Measurements from ENCODE around the gene LRCH3.

LRCH3 gene

GRCh38 chr3:197878427-197878826 lies 87.4 kb downstream of the LRCH3 start:
- no peaks in the 10 kb centered on the region for H3K27me3 ChIP-seq (replicated peaks; ENCODE audit: insufficient read depth, low read length)
- TF ChIP-seq EZH2phosphoT487 (IDR thresholded peaks at IDR 0.05; ENCODE audit: low read length) (no peak), CTCF (IDR thresholded peaks at IDR 0.05; ENCODE audit: low read length) (no peak), EZH2 (optimal IDR thresholded peaks at IDR 0.05; ENCODE audit: low read depth, low read length) (no peak)
- H3K27ac ChIP-seq (ENCODE audit: low read length): no peak overlapping the region
- no peaks in the 10 kb centered on the region for H4K20me1 ChIP-seq (ENCODE audit: insufficient read depth, low read length)
- no peak overlapping the region for H2AFZ ChIP-seq (ENCODE audit: low read length)
- H3K4me1 ChIP-seq (ENCODE audit: low read length): no peaks in the 10 kb centered on the region
- no peaks in the 10 kb centered on the region for H3F3A ChIP-seq (ENCODE audit: insufficient read depth, low read length)
- H3K4me3 ChIP-seq (ENCODE audit: low read length): no peak overlapping the region
- DNase-seq: no peak
- no peak overlapping the region for H3K9ac ChIP-seq (ENCODE audit: low read length)
- H3K36me3 ChIP-seq (replicated peaks; ENCODE audit: insufficient read depth, low read length): no peaks in the 10 kb centered on the region; the same call in 1 of the 2 replicates
- H3K4me2 ChIP-seq (ENCODE audit: low read depth, low read length): no peak overlapping the region
- H3K9me3 ChIP-seq (replicated peaks; ENCODE audit: insufficient read depth, low read length): no peaks in the 10 kb centered on the region
- H3K79me2 ChIP-seq (ENCODE audit: low read length): no peaks in the 10 kb centered on the region
- H3K9me2 ChIP-seq (replicated peaks; ENCODE audit: insufficient read depth, low read length): no peaks in the 10 kb centered on the region

GRCh38 chr3:197880491-197881269 lies 89.6 kb downstream of the LRCH3 start:
- Histone ChIP-seq H2AFZ (ENCODE audit: low read length) (no peak overlapping the region), H3F3A (ENCODE audit: insufficient read depth, low read length) (no peaks in the 10 kb centered on the region), H3K27ac (ENCODE audit: low read length) (no peak overlapping the region), H4K20me1 (ENCODE audit: insufficient read depth, low read length) (no peaks in the 10 kb centered on the region), H3K4me1 (ENCODE audit: low read length) (no peaks in the 10 kb centered on the region), H3K79me2 (ENCODE audit: low read length) (no peaks in the 10 kb centered on the region), H3K9me2 (replicated peaks; ENCODE audit: insufficient read depth, low read length) (no peaks in the 10 kb centered on the region), H3K4me2 (ENCODE audit: low read depth, low read length) (no peak overlapping the region), H3K9me3 (replicated peaks; ENCODE audit: insufficient read depth, low read length) (no peaks in the 10 kb centered on the region), H3K27me3 (replicated peaks; ENCODE audit: insufficient read depth, low read length) (no peaks in the 10 kb centered on the region), H3K9ac (ENCODE audit: low read length) (no peak overlapping the region), H3K36me3 (replicated peaks; ENCODE audit: insufficient read depth, low read length) (no peaks in the 10 kb centered on the region; the same call in 1 of the 2 replicates), H3K4me3 (ENCODE audit: low read length) (no peak overlapping the region)
- DNase-seq: no peak
- TF ChIP-seq CTCF (IDR thresholded peaks at IDR 0.05; ENCODE audit: low read length) (no peak), EZH2 (optimal IDR thresholded peaks at IDR 0.05; ENCODE audit: low read depth, low read length) (no peak), EZH2phosphoT487 (IDR thresholded peaks at IDR 0.05; ENCODE audit: low read length) (no peak)

GRCh38 chr3:197881270-197881969 lies 90.4 kb downstream of the LRCH3 start:
- Histone ChIP-seq H3F3A (ENCODE audit: insufficient read depth, low read length) (no peaks in the 10 kb centered on the region), H3K4me1 (ENCODE audit: low read length) (no peaks in the 10 kb centered on the region)
- no peak for TF ChIP-seq EZH2phosphoT487 (IDR thresholded peaks at IDR 0.05; ENCODE audit: low read length)
- no peak for TF ChIP-seq EZH2 (optimal IDR thresholded peaks at IDR 0.05; ENCODE audit: low read depth, low read length)
- TF ChIP-seq CTCF (IDR thresholded peaks at IDR 0.05; ENCODE audit: low read length): no peak

More at GRCh38 chr3:197881270-197881969, 90.4 kb downstream of the LRCH3 start:
- Histone ChIP-seq H3K79me2 (ENCODE audit: low read length) (no peaks in the 10 kb centered on the region), H4K20me1 (ENCODE audit: insufficient read depth, low read length) (no peaks in the 10 kb centered on the region), H3K9ac (ENCODE audit: low read length) (no peak overlapping the region), H3K4me3 (ENCODE audit: low read length) (no peak overlapping the region), H3K36me3 (replicated peaks; ENCODE audit: insufficient read depth, low read length) (no peaks in the 10 kb centered on the region; the same call in 1 of the 2 replicates), H3K4me2 (ENCODE audit: low read depth, low read length) (no peak overlapping the region), H3K27me3 (replicated peaks; ENCODE audit: insufficient read depth, low read length) (no peaks in the 10 kb centered on the region), H3K9me3 (replicated peaks; ENCODE audit: insufficient read depth, low read length) (no peaks in the 10 kb centered on the region), H2AFZ (ENCODE audit: low read length) (no peak overlapping the region), H3K9me2 (replicated peaks; ENCODE audit: insufficient read depth, low read length) (no peaks in the 10 kb centered on the region), H3K27ac (ENCODE audit: low read length) (no peak overlapping the region)
- no peak for DNase-seq
